NCI-H345 treated with DMSO at 0.1 percent for 48 hours (cell line): Measurements from ENCODE around the gene ACADS.

ENCODE experiments used
- DNase-seq: peaks from one replicate; lab custom pipeline; 2025; ENCODE audit not compliant: unreplicated experiment; lab: John Stamatoyannopoulos, UW

The ACADS gene

GRCh38 chr12:120755269-120755668 lies 29.6 kb downstream of the ACADS start:
- DNase-seq, result no peak

DNA sequence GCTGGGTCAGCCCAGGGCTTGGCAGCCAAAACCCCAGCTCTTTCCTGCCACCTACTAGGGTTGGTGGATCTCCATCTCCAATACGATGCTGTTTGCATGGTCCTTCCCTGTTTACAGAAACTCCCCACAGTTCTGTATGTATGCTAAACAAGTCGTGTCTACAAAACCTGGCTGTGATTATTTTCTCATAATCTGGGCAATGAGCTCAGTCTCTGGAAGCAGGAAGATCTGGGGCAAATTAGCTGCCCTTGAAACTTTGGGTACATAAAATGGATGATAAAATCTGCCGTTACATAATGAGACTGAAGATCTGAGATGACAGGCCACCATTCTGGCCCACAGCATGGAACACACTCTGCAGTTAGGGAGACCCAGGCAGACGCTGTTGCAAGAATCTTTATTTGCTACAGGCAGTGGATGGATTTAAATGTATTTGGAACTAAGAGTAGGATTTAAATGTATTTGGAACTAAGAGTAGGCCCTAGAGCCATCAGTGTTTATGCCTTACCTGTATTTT lies 31.7 kb downstream of the ACADS start:
- DNase-seq, result no peak

DNA sequence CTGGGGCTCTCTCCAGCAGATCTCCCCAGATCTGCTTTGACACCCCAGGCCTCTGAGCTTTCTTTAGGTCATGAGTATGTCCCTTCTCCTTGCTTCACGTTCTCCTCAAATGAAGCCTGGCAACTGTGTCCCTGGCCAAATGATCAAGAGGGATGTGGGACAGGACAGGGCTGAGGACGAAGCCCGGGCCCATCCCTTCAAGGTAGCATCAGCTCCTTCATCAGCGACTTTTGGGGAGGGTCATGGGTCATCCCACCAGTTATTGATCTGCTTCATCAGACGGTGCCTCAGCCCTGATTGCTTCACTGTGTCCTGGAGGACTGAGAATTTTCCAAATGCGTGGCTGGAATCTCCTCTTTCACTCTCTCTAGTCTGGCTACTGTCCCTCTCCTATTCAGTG lies 32.3 kb downstream of the ACADS start:
- no peak for DNase-seq

GRCh38 chr12:120758798-120759590 lies 33.4 kb downstream of the ACADS start:
- no peak for DNase-seq

DNA sequence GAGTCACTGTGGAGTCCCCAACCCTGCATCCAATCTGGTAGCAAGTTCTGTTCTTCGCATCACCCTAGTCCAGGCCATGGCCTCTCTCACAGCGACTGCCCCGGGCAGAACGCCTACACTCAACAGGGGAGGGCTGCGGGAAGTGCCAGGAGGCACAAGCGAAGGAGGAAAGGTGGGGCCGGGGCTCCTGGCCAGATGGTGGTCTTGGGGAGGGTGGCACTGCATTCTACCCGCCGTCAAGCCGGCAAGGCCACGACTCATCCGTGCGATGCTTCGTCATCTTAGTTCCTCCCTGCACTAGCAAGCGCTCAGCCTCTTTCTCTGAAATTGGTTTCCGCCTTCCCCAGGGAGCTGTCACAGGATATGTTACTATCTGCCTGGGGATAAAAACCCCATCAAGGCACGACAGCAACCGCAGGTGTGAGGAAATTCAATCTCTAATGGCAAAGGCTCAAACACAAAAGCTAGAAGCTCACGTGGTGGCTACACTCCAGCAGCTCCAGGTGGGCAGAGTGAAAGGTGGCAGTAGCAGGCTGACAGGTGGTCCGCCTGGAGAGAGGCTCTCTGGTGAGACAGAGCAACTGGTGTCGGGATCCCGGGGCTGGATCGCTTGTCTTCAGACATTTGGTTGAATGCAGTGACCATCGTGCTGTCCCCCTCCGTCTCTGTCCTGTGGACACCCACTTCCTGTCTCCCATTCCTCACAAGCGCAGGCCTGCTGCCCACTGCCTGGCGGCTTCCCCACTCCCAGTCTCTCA lies 34.1 kb downstream of the ACADS start:
- peak; percentile 94 for DNase-seq

DNA sequence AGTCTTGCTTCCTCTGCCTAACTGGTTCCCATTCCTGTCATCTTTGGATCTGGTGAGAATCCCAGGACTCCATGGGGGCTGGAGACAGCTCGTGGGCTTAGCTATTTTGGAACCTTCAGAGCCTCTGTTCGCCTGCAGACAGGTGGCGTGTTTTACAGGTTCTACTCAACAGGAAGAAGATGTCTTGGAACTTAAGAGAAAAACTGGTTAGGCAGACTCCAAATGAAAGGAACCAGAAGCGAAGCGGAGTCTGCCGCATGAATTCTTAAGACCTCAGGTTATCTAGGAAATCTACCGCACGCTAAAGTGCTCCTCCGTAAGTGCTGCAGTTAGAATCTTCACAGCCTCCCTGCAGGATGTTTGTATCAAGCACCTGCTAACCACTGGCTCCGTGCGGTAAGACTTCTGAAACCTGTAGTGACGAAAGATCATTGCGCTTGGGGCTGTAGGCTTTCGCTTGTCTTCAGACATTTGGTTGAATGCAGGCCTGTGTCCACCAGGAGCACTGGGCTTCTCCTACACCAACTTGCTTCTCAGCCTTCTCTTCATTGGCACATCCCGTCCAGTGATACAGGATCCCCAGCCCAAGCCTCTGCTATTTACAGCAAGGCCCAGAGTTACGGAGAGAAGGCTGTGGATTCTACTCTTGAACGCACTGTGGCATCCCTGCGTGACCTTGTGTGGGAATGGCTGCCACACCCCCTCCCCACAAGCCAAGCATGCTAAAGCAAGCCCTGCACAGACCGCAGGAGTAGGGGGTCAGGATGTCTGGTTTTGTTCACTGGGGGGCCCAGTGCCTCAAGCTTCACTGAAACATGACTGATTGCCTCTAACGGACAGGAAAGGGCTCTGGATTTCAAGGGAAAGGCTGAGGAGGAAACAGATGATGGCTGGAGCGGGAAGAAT lies 35.0 kb downstream of the ACADS start:
- no peak for DNase-seq

- peak; percentile 39 for DNase-seq
Observed at GRCh38 chr12:120761519-120761934, 35.9 kb downstream of the ACADS start.

GRCh38 chr12:120762086-120762485 lies 36.5 kb downstream of the ACADS start:
- DNase-seq, result no peak

DNA sequence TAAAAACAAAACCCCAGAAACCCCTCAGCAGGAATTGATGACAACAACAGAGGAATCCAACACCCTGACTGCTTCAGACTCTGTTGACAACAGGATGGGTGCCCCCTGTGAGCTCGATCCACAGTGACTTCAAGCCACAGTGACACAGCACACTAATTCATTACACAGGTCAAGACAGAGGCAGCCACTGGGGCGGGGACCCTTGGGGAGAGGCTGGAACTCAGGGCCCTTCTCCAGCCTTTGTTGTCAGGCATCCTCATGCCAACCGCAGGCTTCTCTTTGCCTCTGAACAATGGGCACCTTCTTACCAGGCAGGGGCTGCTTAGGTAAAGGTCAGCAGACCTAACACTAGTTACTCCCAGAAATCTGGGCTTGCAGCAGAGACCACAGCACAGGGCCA lies 37.6 kb downstream of the ACADS start:
- DNase-seq, result no peak

- DNase-seq, result no peak
Observed at GRCh38 chr12:120764816-120765215, 39.2 kb downstream of the ACADS start.

DNA sequence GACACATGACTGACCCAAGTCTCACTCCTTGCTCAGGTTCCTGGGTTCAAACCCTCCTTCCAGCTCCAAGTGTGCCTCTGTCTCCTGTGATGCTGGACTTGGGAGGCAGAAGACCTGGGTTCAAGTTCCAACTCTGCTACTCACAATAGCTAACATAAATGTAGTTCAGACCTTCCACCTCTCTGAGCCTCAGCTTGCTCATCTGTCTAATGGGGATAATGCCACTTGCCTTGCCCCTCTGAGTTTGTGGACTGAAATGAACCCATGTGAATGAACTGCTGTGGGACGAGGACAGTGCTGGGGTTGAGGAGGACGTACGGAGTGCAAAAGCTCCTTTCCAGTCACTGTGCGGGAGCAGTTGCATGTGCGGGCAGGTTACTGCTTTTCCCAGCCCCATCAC lies 40.9 kb downstream of the ACADS start:
- DNase-seq, result no peak

DNA sequence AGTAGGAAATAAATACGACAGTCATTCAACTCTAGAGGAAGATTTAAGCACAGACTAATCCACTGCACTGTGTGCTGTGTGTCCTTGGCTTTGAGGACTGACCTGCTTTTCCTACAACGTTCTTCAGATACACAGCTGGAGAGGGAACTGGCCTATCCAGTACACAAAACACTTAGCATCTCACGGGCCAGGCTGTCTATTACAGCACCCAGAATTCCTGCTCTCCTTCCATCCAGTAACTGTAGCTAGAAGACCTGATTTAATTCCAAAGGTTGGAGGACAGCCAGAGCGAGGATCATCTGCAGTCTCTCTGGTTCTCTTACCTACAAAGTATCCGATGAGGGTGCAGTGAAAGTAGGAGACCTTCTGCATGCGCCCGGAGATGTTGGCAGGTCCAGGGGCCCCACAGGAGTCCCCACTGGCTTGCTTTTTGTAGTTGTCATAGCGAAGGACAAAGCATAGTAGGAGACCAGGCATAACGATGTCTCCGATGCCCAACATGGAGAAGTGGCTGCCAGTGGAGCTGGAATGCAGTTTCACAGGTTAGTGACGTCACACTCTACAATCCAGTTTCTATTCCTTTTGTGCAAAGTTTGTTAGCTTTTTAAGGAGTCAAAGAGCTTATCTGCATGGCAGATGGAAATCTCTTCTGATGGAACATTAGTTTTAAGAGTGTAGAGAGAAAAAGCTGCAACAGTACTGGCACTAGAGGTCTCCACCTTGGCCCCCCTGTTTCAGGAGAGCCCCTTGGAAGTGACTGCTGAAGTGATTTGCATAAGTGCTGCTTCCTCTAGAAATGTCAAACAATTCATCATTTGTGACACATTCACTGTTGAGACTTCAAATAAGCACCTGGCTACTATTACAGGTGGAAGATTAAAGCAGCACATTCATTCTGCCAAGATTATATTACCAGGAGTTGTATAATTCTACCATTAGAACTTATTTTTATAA lies 41.7 kb downstream of the ACADS start:
- no peak for DNase-seq

DNA sequence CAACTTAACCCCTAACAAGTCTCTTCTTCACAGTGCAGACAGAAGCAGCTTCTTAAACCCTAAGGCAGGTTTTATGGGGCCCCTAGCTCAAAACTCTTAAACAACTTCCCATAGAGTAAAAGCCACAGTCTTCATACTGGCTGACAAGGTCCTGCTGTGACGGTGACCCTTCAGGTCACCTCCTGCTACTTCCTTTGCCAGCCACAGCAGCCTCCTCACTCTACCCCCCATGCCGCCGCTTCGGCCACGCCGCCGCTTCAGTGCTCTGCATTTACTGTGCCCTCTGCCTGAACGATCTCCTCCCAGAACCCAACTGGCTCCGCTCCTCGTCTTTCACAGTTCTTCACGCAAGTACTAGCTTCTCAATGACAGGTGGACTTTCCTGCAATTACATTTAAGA lies 45.5 kb downstream of the ACADS start:
- no peak for DNase-seq

- DNase-seq, result no peak
Observed at GRCh38 chr12:120774169-120774916, 48.7 kb downstream of the ACADS start.

DNA sequence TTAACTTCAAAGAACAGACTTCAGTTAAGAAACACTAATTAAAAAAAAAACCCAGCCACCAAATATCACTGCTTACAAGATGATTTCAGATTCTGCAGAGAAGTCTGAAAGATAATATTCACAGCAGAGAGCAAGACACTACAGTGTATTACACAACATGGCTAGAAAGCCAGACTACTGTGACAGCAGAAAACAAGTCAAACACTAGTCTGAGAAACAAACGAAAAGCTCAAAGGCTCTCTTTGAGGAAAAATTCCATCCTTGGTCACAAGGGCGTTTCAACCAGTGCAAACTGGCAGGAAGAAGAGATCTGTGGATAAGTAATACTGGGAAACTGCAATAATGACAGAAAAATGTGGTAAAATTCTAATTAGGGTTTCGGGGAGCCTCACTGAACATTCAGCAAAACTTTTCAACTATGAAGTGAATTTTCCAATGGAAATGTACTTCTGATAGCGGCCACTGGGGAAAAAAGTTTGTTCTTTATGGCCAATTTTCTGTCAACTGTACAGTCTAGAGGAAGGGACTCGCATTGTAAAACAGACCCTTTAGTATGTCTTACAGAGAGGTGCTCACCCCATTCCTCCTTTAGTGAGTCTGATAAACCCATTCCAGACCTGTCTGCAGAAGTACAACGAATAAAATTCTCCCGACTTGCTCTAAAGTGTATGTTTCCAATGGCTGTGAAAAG lies 50.4 kb downstream of the ACADS start:
- no peak for DNase-seq

DNA sequence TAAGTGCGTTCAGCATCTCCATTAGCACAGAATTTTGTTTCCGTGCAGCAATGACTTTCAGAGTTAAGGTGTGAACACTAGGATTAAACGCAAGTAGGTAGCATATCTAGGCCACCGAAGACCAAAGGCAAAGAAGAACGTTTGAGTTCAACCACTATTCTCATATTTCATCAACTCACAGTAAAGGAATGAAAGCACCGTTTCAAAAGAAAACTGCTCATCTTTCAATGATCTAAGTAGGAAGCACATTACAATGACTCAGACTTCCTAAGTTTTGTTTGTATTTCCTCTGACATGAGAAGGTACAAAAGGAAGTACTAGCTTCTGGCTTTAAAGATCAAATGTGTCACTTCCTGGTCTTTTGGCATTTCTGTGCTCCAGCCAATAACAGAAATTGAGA lies 57.6 kb downstream of the ACADS start:
- no peak for DNase-seq

DNA sequence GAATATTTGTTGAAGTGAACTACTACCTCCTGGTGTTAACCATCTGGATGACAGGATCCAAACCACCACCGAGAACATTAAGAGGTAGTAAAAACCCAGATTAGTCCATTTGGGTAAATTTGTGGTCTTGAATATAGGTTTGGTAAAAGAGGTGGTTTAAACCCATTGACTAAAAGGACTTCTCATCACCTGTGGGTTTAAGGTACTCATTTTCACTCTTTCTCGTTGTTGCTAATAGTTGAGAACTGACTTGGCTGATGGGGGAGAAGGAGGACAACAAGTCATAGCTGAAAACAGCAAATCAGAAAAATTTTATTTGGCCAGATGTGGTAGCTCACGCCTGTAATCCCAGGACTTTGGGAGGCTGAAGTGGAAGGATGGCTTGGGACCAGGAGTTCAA lies 59.2 kb downstream of the ACADS start:
- no peak for DNase-seq

DNA sequence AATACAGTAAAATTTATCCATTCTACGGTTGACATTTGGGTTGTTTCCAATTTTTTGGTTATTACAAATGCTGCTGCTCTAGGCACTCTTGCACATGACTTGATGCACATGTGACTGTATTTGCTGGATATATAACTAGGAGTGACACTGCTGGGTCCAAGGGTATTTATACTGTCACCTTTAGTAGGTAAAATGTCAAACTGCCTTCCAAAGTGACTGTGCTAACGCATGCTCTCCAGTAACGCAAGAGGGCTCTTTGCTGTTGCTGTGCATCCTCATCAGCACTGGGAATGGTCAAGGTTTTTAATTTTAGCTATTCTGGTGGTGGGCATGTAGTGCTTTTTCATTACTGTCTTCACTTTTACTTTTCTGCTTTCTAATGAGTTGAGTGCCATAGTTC lies 62.3 kb downstream of the ACADS start:
- DNase-seq, result no peak
